Measurements from ENCODE around the gene PPP1R15A. TPM values are rescaled to one million over a fixed set of nuclear protein-coding genes. Genes with fewer than 3 reads are reported as not detected.

PPP1R15A gene
- total and polyA plus RNA-seq, 7 experiments from 2014 or later, result 23.0 to 1,030 (median 66.8) TPM

GRCh38 chr19:48833977-48834376 lies 38.2 kb upstream of the PPP1R15A start:
- H3K36me3 Mint-ChIP-seq, result peaks cover 0 to 4% (median 0%) of the 10 kb centered on the region in 5 donors
- intact Hi-C loops (cut with micrococcal nuclease), result loop anchor here (2.0 kb wide), 2 partner anchors 23 to 187 kb away; partner anchors contain the start of genes BCAT2 (in 2 of the 2) and CA11 (in 1 of the 2)
- H3K4me3 ChIP-seq (ENCODE audit: low read length), result no peak overlapping the region
- peaks cover 0 to 5% of the 10 kb centered on the region in 2 donors for H3K27me3 ChIP-seq (ENCODE audit: control insufficient read depth in 2 of 2, insufficient read depth in 2 of 2, low read length in 2 of 2)
- no peaks in the 10 kb centered on the region for H3K9me3 ChIP-seq (ENCODE audit: control insufficient read depth in 2 of 3, low read length in 3 of 3)
- H3K4me1 Mint-ChIP-seq, result peaks cover 16 to 25% (median 23%) of the 10 kb centered on the region in 7 donors
- ChIA-PET CTCF (interaction anchor here (1.1 to 2.1 kb wide), 2 partner anchors 8 to 38 kb away, joined by 3 to 6 read pairs; no protein-coding TSS in a partner anchor), POLR2A (interaction anchor here (0.6 to 1.6 kb wide), 2 partner anchors 26 to 39 kb away, joined by 4 to 5 read pairs; no protein-coding TSS in a partner anchor)
- H3K4me3 Mint-ChIP-seq, result peak overlapping the region in 8 of 10 donors; percentile 27 to 74 (median 58)
- peaks cover 0 to 11% (median 0%) of the 10 kb centered on the region in 5 donors for H3K27me3 Mint-ChIP-seq
- H3K4me1 ChIP-seq (ENCODE audit: control insufficient read depth in 2 of 2, insufficient read depth in 2 of 2, low read length in 2 of 2), result peaks cover 12 to 16% of the 10 kb centered on the region in 2 donors
- ATAC-seq (no peak), DNase-seq (no peak)
- peak overlapping the region in 7 of 9 donors; percentile 26 to 80 (median 70) for H3K27ac Mint-ChIP-seq
- no peaks in the 10 kb centered on the region for H3K36me3 ChIP-seq (ENCODE audit: control insufficient read depth in 2 of 3, insufficient read depth in 3 of 3, low read length in 3 of 3)
- H3K27ac ChIP-seq (ENCODE audit: low read depth, low read length), result no peak overlapping the region
- H3K9me3 Mint-ChIP-seq, result peaks cover 0 to 1% (median 0%) of the 10 kb centered on the region in 11 donors

GRCh38 chr19:48835734-48836088 lies 36.5 kb upstream of the PPP1R15A start:
- Histone ChIP-seq H3K27ac (ENCODE audit: low read depth, low read length) (peak overlapping the region; percentile 54), H3K9me3 (ENCODE audit: control insufficient read depth in 2 of 3, low read length in 3 of 3) (no peaks in the 10 kb centered on the region), H3K27me3 (ENCODE audit: control insufficient read depth in 2 of 2, insufficient read depth in 2 of 2, low read length in 2 of 2) (peaks cover 0 to 5% of the 10 kb centered on the region in 2 donors), H3K4me1 (ENCODE audit: control insufficient read depth in 2 of 2, insufficient read depth in 2 of 2, low read length in 2 of 2) (peaks cover 12 to 16% of the 10 kb centered on the region in 2 donors), H3K36me3 (ENCODE audit: control insufficient read depth in 2 of 3, insufficient read depth in 3 of 3, low read length in 3 of 3) (no peaks in the 10 kb centered on the region), H3K4me3 (ENCODE audit: low read length) (peak overlapping the region; percentile 53)
- peak overlapping the region; percentile 48 to 96 (median 86) for H3K27ac Mint-ChIP-seq
- peak; percentile 95 for ATAC-seq
- H3K4me1 Mint-ChIP-seq, result peaks cover 16 to 25% (median 23%) of the 10 kb centered on the region in 7 donors
- CTCF ChIA-PET, result interaction anchor here (0.8 to 2.2 kb wide), 5 partner anchors 40 to 138 kb away, joined by 3 to 29 read pairs (median 10); no protein-coding TSS in a partner anchor
- intact Hi-C loops (cut with micrococcal nuclease), result loop anchor here (1.0 to 5.0 kb wide), 9 partner anchors 25 to 329 kb away; partner anchors contain the start of genes BCAT2 (in 2 of the 2), CA11 (in 2 of the 2) and NUCB1 (in 1 of the 2)
- H3K4me3 Mint-ChIP-seq, result peak overlapping the region; percentile 85 to 94 (median 90)
- DNase-seq, result peak; percentile 81 to 93 (median 89)
- peaks cover 0 to 4% (median 0%) of the 10 kb centered on the region in 5 donors for H3K36me3 Mint-ChIP-seq
- POLR2A ChIA-PET, result interaction anchor here (0.7 kb wide), 1 partner anchor 48 kb away, joined by 3 read pairs; no protein-coding TSS in a partner anchor
- H3K9me3 Mint-ChIP-seq, result peaks cover 0 to 1% (median 0%) of the 10 kb centered on the region in 11 donors
- H3K27me3 Mint-ChIP-seq, result peaks cover 0 to 11% (median 0%) of the 10 kb centered on the region in 5 donors

- peak within 1 kb of the TSS; percentile 53 for H3K4me3 ChIP-seq (ENCODE audit: low read length)
- Mint-ChIP-seq H3K4me3 (peak within 1 kb of the TSS; percentile 85 to 94 (median 90)), H3K4me1 (peaks cover 16 to 25% (median 23%) of the 10 kb centered on the region in 7 donors), H3K27me3 (peaks cover 0 to 11% (median 0%) of the 10 kb centered on the region in 5 donors), H3K9me3 (peaks cover 0 to 1% (median 0%) of the 10 kb centered on the region in 11 donors), H3K27ac (peak within 1 kb of the TSS; percentile 55 to 96 (median 86)), H3K36me3 (peaks cover 0 to 2% (median 0%) of the 10 kb centered on the region in 5 donors)
- H3K27ac ChIP-seq (ENCODE audit: low read depth, low read length), result peak within 1 kb of the TSS; percentile 54
- H3K27me3 ChIP-seq (ENCODE audit: control insufficient read depth in 2 of 2, insufficient read depth in 2 of 2, low read length in 2 of 2), result peaks cover 0 to 5% of the 10 kb centered on the region in 2 donors
- CTCF ChIA-PET, result interaction anchor here (0.6 to 2.2 kb wide), 9 partner anchors 22 to 218 kb away, joined by 3 to 29 read pairs (median 4); partner anchors contain the start of gene CA11
- intact Hi-C loops (cut with micrococcal nuclease), result loop anchor here (5.0 kb wide), 2 partner anchors 66 to 114 kb away; partner anchors contain the start of gene NUCB1 (in 1 of the 2)
- DNase-seq (no peak), ATAC-seq (peak; percentile 25)
- POLR2A ChIA-PET, result interaction anchor here (0.7 kb wide), 2 partner anchors 48 to 841 kb away, joined by 3 read pairs; no protein-coding TSS in a partner anchor
- no peaks in the 10 kb centered on the region for H3K9me3 ChIP-seq (ENCODE audit: control insufficient read depth in 2 of 3, low read length in 3 of 3)
- H3K4me1 ChIP-seq (ENCODE audit: control insufficient read depth in 2 of 2, insufficient read depth in 2 of 2, low read length in 2 of 2), result peaks cover 12 to 16% of the 10 kb centered on the region in 2 donors
- H3K36me3 ChIP-seq (ENCODE audit: control insufficient read depth in 2 of 3, insufficient read depth in 3 of 3, low read length in 3 of 3), result no peaks in the 10 kb centered on the region
Measured at GRCh38 chr19:48836089-48837017, 35.9 kb upstream of the PPP1R15A start, which contains the start of gene HSD17B14. Gene HSD17B14, minus strand, starts transcription at chr19:48836491. Its CDS starts 80 bp downstream, at chr19:48836411.

GRCh38 chr19:48837051-48837524 lies 35.1 kb upstream of the PPP1R15A start:
- Mint-ChIP-seq H3K27me3 (peaks cover 0 to 11% (median 0%) of the 10 kb centered on the region in 5 donors), H3K9me3 (peaks cover 0 to 1% (median 0%) of the 10 kb centered on the region in 11 donors), H3K4me1 (peaks cover 16 to 25% (median 23%) of the 10 kb centered on the region in 7 donors), H3K27ac (peak overlapping the region; percentile 38 to 94 (median 77)), H3K36me3 (peaks cover 0 to 1% (median 0%) of the 10 kb centered on the region in 5 donors), H3K4me3 (peak overlapping the region; percentile 80 to 94 (median 88))
- Histone ChIP-seq H3K36me3 (ENCODE audit: control insufficient read depth in 2 of 3, insufficient read depth in 3 of 3, low read length in 3 of 3) (no peaks in the 10 kb centered on the region), H3K4me1 (ENCODE audit: control insufficient read depth in 2 of 2, insufficient read depth in 2 of 2, low read length in 2 of 2) (peaks cover 12 to 16% of the 10 kb centered on the region in 2 donors), H3K27ac (ENCODE audit: low read depth, low read length) (peak overlapping the region; percentile 53), H3K27me3 (ENCODE audit: control insufficient read depth in 2 of 2, insufficient read depth in 2 of 2, low read length in 2 of 2) (peaks cover 0 to 5% of the 10 kb centered on the region in 2 donors), H3K4me3 (ENCODE audit: low read length) (peak overlapping the region; percentile 53), H3K9me3 (ENCODE audit: control insufficient read depth in 2 of 3, low read length in 3 of 3) (no peaks in the 10 kb centered on the region)
- ChIA-PET CTCF (interaction anchor here (0.6 to 2.2 kb wide), 8 partner anchors 21 to 219 kb away, joined by 3 to 29 read pairs (median 4); partner anchors contain the start of gene CA11), POLR2A (interaction anchor here (0.7 kb wide), 1 partner anchor 841 kb away, joined by 3 read pairs; no protein-coding TSS in a partner anchor)
- ATAC-seq (peak; percentile 75), DNase-seq (peak; percentile 39 to 77 (median 70))
- intact Hi-C loops (cut with micrococcal nuclease), result loop anchor here (5.0 kb wide), 2 partner anchors 65 to 115 kb away; partner anchors contain the start of gene NUCB1 (in 1 of the 2)

GRCh38 chr19:48837687-48838086 lies 34.5 kb upstream of the PPP1R15A start:
- DNase-seq (no peak), ATAC-seq (no peak)
- H3K9me3 Mint-ChIP-seq, result peaks cover 0 to 1% (median 0%) of the 10 kb centered on the region in 11 donors
- H3K4me3 Mint-ChIP-seq, result peak overlapping the region in 8 of 10 donors; percentile 29 to 71 (median 49)
- CTCF ChIA-PET, result interaction anchor here (1.0 to 2.2 kb wide), 6 partner anchors 20 to 192 kb away, joined by 3 to 29 read pairs (median 4); partner anchors contain the start of gene CA11
- Histone ChIP-seq H3K4me1 (ENCODE audit: control insufficient read depth in 2 of 2, insufficient read depth in 2 of 2, low read length in 2 of 2) (peaks cover 12 to 16% of the 10 kb centered on the region in 2 donors), H3K9me3 (ENCODE audit: control insufficient read depth in 2 of 3, low read length in 3 of 3) (no peaks in the 10 kb centered on the region), H3K4me3 (ENCODE audit: low read length) (no peak overlapping the region), H3K36me3 (ENCODE audit: control insufficient read depth in 2 of 3, insufficient read depth in 3 of 3, low read length in 3 of 3) (no peaks in the 10 kb centered on the region), H3K27me3 (ENCODE audit: control insufficient read depth in 2 of 2, insufficient read depth in 2 of 2, low read length in 2 of 2) (peaks cover 0 to 5% of the 10 kb centered on the region in 2 donors), H3K27ac (ENCODE audit: low read depth, low read length) (peak overlapping the region; percentile 53)
- intact Hi-C loops (cut with micrococcal nuclease), result loop anchor here (1.0 to 5.0 kb wide), 3 partner anchors 63 to 115 kb away; partner anchors contain the start of gene NUCB1 (in 2 of the 2)
- H3K27me3 Mint-ChIP-seq, result peaks cover 0 to 11% (median 0%) of the 10 kb centered on the region in 5 donors
- peaks cover 16 to 26% (median 25%) of the 10 kb centered on the region in 7 donors for H3K4me1 Mint-ChIP-seq
- H3K36me3 Mint-ChIP-seq, result peaks cover 0 to 1% (median 0%) of the 10 kb centered on the region in 5 donors
- POLR2A ChIA-PET, result interaction anchor here (1.1 to 1.3 kb wide), 2 partner anchors 42 to 89 kb away, joined by 3 to 5 read pairs; no protein-coding TSS in a partner anchor
- peak overlapping the region in 4 of 9 donors; percentile 15 to 74 (median 44) for H3K27ac Mint-ChIP-seq

All from naive thymus-derived CD4-positive, alpha-beta T cell (primary cell).